NCI-H510A (cell line): ENCODE results near the gene PLEKHG3.

Experiments used
- DNase-seq: peaks from one replicate; lab custom pipeline; 2025; lab: John Stamatoyannopoulos, UW

Gene PLEKHG3

GRCh38 chr14:64763801-64764621 is 59.8 kb downstream of the PLEKHG3 start:
- DNase-seq = no peak

DNA sequence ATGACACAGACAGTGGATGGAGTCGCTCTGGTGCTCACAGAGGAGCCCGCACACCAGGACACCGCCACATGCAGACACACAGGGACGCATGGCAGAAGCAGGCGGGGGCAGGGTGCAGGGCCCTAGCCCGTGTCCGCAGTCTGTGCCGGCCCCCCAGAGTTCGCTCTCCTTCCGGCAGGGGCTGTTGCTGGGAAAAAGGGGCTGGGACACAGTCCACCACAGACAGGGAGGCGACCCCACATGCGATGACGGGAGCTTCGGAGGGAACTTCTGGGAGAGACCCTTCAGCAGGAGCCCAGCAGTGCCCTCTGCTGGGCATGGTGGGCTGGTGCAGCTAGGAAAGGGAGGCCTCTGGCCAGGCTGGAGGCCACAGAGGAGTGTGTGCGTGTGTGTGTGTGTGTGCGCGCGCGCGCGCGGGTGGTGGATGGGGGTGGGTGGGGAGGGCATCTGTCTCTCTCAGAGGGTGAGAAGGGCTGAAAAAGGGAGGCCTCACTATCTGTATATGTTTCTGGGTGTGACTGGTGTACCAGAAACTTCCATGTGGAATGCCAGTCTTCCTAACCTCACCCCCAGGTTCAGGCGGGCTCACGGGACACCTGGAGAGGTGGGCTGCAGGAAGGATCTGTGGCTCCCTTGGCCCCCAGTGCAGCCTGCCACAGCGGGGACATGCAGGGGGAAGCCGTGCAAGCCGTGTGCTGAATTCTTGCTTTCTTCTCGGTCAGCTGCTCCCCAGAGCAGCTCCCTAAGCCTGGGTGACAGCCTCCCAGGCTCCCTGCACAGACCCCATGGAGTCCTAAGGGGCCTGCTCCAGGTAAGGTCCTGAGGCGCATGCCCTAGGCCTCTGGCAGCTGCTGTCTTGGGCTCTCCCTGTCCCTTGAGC is 60.7 kb downstream of the PLEKHG3 start:
- DNase-seq = no peak

- no peak for DNase-seq
Measured at GRCh38 chr14:64765740-64766302, 61.6 kb downstream of the PLEKHG3 start.

GRCh38 chr14:64766430-64767151 is 62.4 kb downstream of the PLEKHG3 start:
- peak; percentile 19 for DNase-seq

DNA sequence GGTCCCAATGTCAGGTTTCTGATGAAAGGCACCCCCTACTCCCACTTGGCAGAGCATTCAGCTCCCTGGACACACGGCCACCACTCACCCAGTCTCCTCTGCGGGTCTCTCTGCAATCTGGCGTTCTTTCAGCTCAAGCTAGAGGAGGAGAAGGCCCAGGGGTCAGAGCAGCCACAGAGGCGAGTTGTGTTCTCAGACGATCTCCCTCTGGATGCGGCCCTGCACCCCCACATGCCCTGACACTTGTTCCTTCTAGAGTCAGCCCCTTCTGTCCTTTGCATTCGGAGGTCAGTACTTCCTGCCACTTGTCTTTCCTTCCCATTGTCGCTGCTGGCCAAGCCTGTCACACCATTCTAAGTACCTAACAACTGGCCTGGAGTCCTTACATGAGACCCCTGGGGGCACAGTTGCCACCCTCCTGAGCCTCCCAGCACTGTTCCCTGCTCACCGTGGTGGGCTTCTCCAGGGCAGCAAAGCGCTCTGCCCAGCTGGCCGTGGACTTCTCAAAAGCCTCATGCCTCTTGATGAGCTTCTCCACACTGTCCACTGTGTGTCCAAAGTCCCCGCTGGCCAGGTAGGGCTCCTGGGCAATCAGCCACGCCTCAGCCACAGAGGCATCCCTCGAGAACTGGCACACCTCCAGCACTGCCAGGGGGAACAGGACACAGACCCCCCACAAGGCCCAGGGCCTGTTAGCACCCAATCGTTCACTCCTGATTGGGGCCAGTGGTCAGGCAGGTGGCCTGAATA is 63.2 kb downstream of the PLEKHG3 start:
- DNase-seq = no peak

DNA sequence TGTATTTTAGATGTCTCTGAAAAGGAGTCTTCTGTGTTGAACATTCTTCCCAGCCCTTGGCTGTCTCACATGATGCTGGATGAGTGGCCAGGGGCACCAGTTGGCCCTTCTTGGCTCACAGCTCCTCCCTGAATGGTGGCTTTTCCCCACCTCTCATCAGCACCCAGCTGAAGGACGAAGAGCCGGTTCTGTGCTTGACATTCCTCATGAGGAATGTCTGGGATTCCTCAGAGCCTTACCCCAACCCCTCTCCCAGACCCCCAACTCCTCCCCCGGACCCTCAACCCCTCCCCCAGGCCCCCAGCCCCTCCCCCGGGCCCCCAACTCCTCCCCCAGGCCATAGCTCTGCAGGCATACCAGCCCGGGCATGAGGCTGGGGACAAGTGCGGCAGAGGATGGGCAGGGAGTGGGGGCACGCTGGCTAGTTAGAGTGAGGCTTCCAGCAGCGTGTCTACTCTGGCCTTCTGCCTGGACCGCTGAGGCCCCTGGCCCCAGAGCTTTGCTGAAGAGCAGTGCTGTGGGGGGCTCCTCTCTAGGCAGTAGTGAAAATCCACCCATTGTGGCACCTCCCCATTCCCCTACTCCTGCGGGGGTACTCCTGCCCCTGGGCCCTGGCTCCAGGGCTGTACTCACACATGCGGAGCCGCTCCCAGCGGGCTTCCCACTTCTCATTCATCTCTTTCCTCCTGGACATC is 64.3 kb downstream of the PLEKHG3 start:
- no peak for DNase-seq

DNA sequence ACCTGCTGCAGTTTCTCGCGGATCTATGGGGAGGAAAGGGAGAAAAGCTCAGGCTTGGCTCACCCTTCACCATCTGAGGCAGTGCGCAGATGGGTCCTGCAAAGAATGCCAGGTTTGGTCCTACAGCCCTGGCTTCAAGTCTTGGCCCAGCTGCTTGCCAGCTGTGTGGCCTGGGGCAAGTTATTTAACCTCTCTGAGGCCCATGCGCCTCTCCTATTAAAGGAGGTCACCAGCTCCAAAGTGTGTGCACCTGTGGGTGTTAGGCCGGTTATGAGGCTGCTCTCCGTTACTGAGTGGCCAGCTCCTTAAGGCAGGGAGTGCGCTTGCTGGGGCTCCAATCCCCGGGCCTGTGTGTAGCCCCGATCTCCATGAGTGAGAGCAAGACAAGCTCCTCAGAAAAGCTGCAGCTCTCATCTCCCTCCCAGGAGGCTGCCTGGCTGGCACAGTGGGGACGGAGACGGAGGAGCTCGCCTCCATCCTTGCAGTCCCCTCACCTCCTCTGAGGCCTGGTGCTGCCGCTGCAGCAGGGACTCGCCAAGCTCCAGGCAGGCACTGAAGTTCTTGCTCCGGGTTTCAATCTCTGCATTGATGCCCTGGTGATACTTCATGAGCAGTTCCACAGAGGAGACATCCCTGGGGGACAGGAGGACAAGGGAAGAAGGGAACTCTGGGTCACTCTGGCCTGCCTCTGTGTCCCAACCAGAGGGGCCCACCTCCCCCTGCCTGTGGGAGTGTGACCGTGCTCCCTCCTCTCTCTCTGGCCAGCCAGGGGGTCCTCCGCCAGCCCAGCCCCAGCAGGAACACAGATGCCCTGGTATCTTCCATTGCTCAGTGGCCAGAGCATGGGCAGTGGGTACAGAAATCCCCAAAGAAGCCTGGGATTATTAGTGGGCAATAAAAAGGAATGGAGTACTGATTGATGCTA is 65.1 kb downstream of the PLEKHG3 start:
- DNase-seq = no peak

DNA sequence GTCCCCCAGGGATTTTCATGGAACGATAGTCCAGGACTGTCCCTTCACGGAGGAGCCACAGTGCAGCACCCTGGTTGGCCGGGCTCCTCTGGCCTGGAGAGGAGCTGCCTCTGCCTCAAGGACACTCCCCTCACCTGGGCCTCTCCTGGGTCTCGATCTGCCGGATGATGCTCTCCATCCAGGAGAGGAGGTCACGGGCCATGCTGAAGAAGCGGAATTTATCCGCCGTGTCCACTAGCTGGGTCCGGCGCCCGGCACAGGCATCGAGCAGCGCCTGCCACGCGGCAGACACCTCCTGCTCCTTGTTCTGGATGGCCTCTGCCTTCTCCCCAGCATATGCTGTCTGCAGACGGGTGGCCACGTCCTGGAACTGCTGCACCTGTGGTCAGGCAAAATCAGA is 66.5 kb downstream of the PLEKHG3 start:
- DNase-seq = no peak

- DNase-seq = no peak
Measured at GRCh38 chr14:64771161-64771560, 66.9 kb downstream of the PLEKHG3 start.

DNA sequence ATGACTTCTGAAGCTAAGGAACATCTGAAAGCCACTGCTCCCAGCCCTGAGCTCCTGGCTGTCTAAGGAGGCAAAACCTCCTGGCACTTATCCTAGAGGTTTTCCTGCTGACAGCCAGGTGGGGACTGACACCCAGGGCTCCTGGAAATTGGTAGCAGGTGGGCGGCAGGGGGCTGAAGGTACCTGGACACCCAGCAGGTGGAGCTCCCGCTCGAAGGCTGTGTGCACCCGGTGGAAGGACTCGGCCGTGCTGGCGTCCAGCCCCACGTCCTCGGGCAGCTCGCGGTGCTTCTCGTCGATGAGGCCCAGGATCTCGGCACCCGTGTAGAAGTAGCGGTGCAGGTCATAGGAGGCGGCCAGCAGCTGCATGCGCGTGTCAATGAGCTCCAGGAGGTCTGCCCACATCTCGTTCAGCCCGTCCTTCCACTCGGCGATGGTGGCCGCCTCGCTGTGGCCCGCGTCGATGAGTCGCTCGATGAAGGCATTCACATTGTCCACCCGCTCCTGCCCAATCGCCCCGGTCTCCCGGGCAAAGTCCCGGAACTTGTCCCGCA is 68.2 kb downstream of the PLEKHG3 start:
- DNase-seq = no peak

DNA sequence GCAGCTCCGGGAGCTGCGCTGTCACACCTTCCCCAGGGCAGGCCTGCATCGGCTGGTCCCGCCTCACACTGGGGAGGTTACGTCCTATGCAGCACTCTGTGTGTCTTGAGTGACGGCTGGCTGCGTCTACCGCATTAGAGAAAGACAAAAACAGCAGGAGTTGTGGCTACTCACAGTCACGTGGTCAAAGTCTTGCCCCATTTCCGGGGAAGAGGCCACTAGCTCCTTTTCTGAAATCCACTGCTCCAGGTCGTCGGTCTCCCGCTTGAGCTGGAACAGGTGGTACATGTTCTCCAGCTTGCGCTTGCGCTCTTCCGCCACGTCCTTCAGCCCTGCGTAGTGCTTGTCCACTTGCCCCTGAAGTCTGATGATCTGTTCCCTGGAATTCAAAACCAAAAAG is 68.8 kb downstream of the PLEKHG3 start:
- DNase-seq = no peak

DNA sequence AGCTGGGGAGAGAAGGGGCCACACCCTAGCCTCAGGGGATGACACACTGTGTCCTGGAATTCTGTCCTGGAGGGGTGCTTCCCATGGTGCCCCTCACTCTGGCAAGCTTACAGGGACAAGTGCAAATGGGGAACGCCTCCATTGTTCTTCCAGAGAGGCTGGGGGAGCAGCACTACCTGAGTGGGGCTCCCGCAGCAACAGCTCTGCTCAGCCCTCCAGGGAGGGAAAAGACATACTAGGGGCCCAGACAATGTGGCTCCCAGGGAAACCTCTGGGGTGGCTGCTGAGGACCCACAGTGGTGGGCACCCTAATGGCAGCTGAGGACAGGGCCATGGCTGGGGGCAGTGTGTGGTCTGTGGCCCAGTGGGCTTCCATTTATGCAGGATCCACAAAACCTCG is 69.4 kb downstream of the PLEKHG3 start:
- no peak for DNase-seq

DNA sequence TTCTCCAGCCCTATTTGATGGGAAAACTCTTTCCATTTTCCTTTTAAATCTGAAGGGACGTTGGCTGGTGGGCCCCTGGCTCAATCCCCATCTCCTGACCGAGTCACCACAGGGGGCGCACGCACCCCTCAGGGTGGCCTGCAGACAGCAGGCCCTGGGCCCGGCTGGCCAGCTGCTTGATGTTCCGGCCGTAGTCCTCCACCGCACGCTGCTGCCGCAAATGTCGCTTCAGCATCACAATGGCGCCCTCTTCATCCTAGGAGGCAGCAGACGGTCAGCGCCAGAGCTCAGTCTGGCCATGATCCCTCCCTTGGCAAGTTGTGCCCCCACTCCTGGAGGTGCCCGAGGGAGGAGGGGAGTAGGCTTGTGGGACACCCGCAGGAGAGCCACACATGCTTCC is 70.0 kb downstream of the PLEKHG3 start:
- no peak for DNase-seq

DNA sequence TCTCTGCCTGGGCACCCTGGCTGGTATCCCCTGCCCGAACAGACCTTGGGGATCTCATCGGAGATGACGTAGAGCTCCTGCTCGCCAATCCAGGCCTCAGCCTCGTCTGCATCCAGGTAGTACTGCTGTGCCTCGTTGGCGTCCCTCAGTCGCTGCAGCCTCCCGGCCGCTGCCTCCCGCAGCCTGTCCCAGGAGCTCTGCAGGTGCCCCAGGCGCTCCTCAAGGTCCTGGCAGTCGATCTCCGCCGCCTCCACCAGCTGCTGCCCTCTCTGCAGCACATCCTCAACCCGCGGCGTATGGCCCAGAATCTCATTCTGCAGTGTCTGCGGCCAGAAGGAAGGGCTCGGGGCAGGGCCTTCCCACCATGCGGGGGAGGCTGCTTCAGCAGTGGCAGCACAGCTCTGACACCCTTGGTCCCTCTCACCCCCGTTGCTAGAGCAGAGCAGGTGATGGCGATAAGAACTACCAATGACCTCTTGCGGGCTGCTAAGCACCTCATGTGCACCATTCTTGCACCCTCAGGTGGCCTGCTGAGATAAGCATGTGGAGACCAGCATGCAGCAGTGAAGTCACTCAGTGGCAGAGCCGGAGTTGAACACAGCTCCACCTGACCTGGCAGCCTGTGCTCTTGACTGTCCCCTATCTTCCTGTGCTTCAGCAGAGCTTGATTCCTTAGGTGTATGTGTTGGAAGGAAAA is 71.0 kb downstream of the PLEKHG3 start:
- DNase-seq = no peak

GRCh38 chr14:64777461-64777860 is 73.2 kb downstream of the PLEKHG3 start:
- no peak for DNase-seq

DNA sequence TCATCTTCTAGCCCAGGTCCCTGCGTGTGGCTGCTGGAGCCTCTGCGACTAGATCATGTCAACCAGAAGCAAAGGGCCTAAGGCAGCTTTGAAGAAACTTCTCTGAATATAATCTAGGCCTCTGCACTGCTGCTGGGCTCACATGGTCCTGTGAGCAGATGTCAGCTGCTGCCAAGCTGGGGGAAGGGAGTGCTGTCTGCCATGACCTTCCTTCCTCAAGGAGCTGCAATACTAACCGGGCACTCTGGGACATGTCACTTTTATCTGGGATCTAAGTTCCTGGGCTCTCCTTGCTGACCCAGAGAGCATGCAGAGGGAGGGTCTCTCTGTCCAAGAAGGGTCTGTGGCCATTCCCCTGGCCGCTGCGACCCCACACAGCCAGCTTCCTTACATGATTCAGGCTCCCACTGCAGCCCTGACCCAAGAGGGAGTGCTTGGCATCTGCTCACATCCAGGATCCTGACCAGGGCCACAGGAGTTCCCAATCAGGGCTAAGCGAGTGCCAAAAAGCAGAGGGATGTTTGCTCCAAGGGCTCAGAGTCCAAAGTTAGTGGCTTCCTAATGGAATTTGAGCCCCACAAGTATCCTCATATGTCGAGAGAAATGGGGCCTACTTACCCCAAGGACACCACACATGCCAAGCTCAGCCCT is 74.0 kb downstream of the PLEKHG3 start:
- DNase-seq = no peak

GRCh38 chr14:64779472-64779871 is 75.2 kb downstream of the PLEKHG3 start:
- DNase-seq = no peak

DNA sequence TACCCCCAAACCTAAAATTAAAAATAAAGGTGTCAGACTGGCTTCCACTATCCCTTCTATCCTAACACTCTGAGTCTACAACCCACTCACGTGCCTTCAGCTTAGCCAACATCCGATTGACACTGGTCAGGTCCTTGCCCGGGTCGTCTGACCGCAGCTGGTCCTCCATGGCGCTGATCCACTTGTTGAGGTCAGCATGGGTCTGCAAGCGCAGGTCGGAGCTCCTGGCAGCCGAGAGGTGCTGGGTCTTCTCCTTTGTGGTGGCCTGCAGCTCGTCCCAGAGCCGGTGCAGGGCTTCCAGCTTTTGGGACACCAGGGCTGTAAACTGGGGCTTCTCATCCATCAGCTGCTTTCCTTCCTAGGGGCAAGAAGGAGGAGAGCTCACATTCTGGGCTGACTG is 78.0 kb downstream of the PLEKHG3 start:
- no peak for DNase-seq
